IMR-90 (cell line): Measurements from ENCODE around the gene SF3A2.

ENCODE experiments used
- CEBPB ChIP-seq: IDR thresholded peaks from 2 replicates; pipeline ENCODE4 v1.6.1; 2012; ENCODE audit warnings: low read depth, low read length, improper control_type of control experiment
- CTCF ChIP-seq: conservative IDR thresholded peaks from 2 replicates; pipeline ENCODE4 v1.5.1; 2012; ENCODE audit warnings: mild to moderate bottlenecking, low read depth, low read length, improper control_type of control experiment
- FOS ChIP-seq: fragments of 150-350 bp; IDR thresholded peaks from 2 replicates; pipeline ENCODE4 v1.6.1; 2016; ENCODE audit warnings: low read depth, low read length
- MAFK ChIP-seq: IDR thresholded peaks from 2 replicates; pipeline ENCODE4 v1.6.1; 2012; ENCODE audit warnings: low read depth, low read length, improper control_type of control experiment
- MAZ ChIP-seq: IDR thresholded peaks from 2 replicates; pipeline ENCODE4 v1.6.1; 2012; ENCODE audit warnings: low read depth, mild to moderate bottlenecking, low read length, improper control_type of control experiment, moderate library complexity, borderline replicate concordance
- MXI1 ChIP-seq: IDR thresholded peaks from 2 replicates; pipeline ENCODE4 v1.6.1; 2012; ENCODE audit warnings: low read depth, mild to moderate bottlenecking, low read length, moderate library complexity, borderline replicate concordance
- POLR2A ChIP-seq: IDR thresholded peaks from 2 replicates; pipeline ENCODE4 v1.6.1; 2012; ENCODE audit warnings: mild to moderate bottlenecking, low read depth, low read length
- RAD21 ChIP-seq: IDR thresholded peaks from 2 replicates; pipeline ENCODE4 v1.6.1; 2012; ENCODE audit warnings: low read length, improper control_type of control experiment
- RCOR1 ChIP-seq: IDR thresholded peaks from 2 replicates; pipeline ENCODE4 v1.6.1; 2012; ENCODE audit warnings: mild to moderate bottlenecking, low read length, improper control_type of control experiment; ENCODE audit not compliant: insufficient replicate concordance
- RFX5 ChIP-seq: IDR thresholded peaks from 2 replicates; pipeline ENCODE4 v1.8.0; 2012; ENCODE audit warnings: low read depth, mild to moderate bottlenecking, low read length, moderate library complexity
- SMC3 ChIP-seq: fragments of 150-350 bp; IDR thresholded peaks from 2 replicates; pipeline ENCODE4 v1.6.1; 2016; ENCODE audit warnings: low read depth, mild to moderate bottlenecking, antibody characterized with exemption, low read length, moderate library complexity
- USF2 ChIP-seq: fragments of 150-350 bp; IDR thresholded peaks from 2 replicates; pipeline ENCODE4 v1.6.1; 2017; ENCODE audit warnings: mild to moderate bottlenecking, antibody characterized with exemption, low read length, low read depth
- TF ChIP-seq, protein P1 (sequence below): fragments of 150-350 bp; IDR thresholded peaks from 2 replicates; pipeline ENCODE4 v1.6.1; 2016; ENCODE audit warnings: low read depth, mild to moderate bottlenecking, low read length, moderate library complexity, borderline replicate concordance

- TF ChIP-seq CTCF = no peak
- no peak for TF ChIP-seq MAFK
- TF ChIP-seq POLR2A = no peak
- TF ChIP-seq FOS = no peak
- TF ChIP-seq CEBPB = no peak
- TF ChIP-seq MXI1 = no peak
- TF ChIP-seq USF2 = no peak
- no peak for TF ChIP-seq SMC3
- no peak for TF ChIP-seq RAD21
- TF ChIP-seq MAZ = no peak
- TF ChIP-seq, protein P1, sequence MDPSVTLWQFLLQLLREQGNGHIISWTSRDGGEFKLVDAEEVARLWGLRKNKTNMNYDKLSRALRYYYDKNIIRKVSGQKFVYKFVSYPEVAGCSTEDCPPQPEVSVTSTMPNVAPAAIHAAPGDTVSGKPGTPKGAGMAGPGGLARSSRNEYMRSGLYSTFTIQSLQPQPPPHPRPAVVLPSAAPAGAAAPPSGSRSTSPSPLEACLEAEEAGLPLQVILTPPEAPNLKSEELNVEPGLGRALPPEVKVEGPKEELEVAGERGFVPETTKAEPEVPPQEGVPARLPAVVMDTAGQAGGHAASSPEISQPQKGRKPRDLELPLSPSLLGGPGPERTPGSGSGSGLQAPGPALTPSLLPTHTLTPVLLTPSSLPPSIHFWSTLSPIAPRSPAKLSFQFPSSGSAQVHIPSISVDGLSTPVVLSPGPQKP = no peak
- TF ChIP-seq RFX5 = no peak
- no peak for TF ChIP-seq RCOR1
Measured at GRCh38 chr19:2192862-2193261, 43.8 kb upstream of the SF3A2 start.
